Globus pallidus (tissue), 1 donor: ENCODE data around the gene C17orf78.
"Not testable (repeated sequence)": the region's sequence is repeated elsewhere in the genome, so short reads cannot be mapped to it uniquely, and the experiment has no call there.

ENCODE experiments used
- DNase-seq: peaks from one replicate; pipeline ENCODE4 v3.0.0-alpha.2; 2015; ENCODE audit warnings: low spot score

Gene C17orf78

DNA sequence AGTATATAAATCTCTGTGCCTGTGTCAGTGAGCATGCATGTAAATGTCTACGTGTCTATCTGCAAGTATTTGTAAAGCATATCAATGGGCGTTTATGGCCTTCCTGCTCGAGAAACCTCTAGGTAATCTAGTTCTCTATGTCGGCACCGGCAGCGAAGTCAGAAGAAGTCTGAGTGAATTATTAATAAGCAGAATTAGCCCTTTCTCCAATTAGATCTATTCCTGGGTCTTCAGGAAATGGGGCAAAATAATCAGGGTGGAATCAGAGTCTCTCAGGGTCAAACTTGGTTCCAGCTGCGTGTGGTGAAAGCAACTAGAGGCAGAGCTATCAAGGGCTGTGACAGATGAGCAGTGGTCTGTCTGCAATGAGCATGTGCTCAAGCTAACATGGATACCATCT, at the start of gene C17orf78:
Gene C17orf78 (plus strand): TSS at position 280 of the 400 bp plus-strand sequence. CDS start 108 bp downstream, at position 388.
- no peak for DNase-seq

GRCh38 chr17:37327341-37328090, 48.3 kb upstream of the C17orf78 start:
- no peak for DNase-seq

- DNase-seq, result no peak
These were observed 36.9 kb upstream of the C17orf78 start for GRCh38 chr17:37338847-37339246.

GRCh38 chr17:37339321-37339720, 36.5 kb upstream of the C17orf78 start:
- no peak for DNase-seq

DNA sequence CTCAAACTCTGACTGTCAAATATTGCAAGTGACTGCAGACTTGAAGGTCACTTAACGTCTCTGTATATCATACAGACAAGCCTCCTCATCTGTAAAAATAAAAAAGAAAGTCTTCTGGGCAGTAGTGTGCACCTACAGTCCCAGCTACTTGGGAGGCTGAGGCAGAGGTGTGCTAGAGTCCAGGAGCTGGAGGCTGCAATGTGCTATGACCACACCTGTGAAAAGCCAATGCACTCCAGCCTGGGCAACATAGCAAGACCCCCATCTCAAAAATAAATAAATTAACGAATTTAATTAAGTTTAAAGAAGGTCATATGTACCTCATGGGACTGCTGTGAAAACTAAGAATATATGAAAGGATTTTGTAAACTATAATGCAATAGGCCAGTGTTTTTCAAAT, 35.0 kb upstream of the C17orf78 start:
- DNase-seq, result no peak

- DNase-seq, result no peak
These were observed 33.2 kb upstream of the C17orf78 start for GRCh38 chr17:37342589-37342988.

DNA sequence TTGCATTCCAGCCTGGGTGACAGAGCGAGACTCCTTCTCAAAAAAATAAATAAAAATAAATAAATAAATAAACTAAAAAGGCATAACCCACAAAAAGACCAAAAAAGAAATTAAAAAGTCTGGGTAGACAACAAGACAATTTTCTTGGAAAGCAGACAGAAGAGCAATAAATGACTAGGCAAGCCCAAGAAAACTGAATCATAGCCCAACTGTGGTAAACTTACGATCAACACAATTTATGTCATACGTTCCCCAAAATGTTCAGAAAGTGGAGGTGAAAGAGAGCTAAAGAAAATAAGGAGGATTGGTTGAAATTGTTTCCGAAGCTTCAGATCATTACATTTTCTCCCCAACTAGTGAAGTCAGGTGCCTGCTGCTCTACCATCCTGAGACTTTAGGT, 31.3 kb upstream of the C17orf78 start:
- DNase-seq, result no peak

GRCh38 chr17:37346863-37347402, 28.9 kb upstream of the C17orf78 start:
- DNase-seq, result not testable (repeated sequence)

- not testable (repeated sequence) for DNase-seq
These were observed 18.8 kb upstream of the C17orf78 start for GRCh38 chr17:37356796-37357569.

- peak; percentile 60 for DNase-seq
These were observed 17.5 kb upstream of the C17orf78 start for GRCh38 chr17:37358098-37358829.

DNA sequence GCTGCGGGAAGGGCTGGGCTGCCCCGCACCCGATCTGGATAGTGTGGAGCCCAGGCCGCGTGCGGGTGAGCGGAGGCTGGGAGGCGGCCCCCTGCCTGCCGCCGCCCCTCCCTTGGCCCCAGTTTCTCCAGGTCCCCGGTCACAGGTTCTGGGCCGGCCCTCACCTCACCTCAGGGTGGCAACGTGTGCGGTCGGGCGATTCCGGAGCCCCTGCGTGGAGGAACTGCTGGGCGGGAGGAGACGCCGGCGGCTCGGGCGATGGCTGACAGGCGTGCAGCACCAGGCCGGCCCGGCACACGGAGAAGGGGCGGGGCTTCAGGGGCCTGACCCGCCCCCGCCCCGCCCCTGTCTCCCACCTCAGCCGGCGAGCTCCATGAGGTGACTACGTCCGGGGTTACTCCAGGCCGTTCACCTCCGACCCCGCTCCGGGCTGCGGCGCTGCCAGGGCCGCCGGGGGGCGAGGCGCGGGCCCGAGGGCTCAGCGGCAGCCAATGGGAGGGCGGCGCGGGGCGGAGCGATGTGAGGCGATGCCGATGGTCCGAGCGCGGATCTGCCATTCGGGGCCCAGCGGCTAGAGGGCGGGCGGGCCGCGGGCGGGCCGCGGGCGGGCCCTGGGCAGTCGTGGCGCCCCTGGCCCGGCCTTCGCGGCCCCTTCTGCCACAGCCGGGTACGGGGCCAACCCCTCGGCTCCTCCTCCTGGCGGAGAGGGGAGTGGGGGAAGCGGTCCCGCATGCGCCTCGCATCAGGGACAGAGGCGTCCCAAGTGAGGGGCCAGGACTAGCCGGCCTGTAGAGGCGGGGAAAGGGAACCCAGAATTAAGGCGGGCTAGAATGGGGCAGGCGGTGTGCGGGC, 16.7 kb upstream of the C17orf78 start:
- DNase-seq, result peak; percentile 95

DNA sequence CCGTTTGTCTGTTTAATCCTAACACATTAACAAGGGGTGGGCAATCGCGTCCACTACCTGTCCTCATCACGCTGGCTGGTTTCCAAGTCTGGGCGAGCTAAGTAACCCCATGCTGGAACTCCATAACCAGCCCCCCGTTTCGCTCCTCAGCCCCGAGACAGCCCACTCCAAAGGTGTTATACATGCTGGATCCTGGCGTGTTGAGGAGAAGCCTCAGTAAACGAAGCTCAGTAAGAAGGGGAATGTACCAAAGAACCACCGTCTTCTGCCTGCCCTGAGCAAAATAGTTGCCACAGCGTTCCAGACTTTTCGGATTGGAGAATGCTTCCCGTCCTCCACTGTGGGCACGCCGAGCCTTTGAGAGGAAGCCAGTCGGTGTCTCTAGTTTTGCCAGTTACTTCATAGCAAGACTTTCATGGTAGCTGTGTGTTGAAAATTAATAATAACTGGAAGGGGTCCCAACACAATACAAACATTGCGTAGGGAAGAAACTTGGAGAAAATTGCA, 16.1 kb upstream of the C17orf78 start:
- DNase-seq, result no peak

DNA sequence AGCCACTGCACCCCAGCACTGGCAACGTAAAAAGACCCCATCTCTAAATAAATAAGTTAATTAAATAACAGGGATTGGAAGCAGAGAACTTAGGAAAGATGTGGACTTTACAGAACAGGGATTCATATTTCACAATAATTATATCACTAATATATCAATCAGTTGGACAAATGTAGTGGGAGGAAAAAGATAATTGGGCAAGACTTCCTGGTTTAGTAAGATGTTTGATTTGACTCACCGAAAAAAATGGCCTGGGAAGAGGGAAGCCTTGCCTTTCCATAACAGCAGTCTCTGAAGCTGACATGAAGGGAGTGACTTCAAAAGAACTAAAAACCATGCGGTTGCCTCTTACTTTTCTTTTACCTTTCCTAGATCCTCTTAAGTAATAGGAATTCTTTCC, 15.2 kb upstream of the C17orf78 start:
- DNase-seq, result no peak

- no peak for DNase-seq
These were observed 14.2 kb upstream of the C17orf78 start for GRCh38 chr17:37361543-37361942.

DNA sequence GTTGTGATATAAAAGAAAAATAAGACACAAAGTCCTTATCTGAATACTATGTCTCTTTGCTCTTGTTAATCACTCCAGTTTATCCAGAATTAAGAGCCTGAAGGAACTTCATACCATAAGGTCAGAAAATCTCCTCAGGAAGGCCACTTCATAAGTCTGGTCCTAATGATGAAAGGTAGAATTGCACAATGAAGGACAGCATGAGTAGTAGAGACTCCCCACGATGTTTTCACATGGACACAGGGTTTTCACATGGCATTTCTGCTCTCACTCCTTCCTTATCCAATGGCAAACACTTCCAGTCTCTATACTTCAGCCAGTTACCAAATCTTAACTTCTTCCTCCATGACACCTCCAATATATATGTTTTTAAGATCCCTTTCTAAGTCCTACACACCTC, 10.2 kb upstream of the C17orf78 start:
- DNase-seq, result no peak

GRCh38 chr17:37368577-37368976, 7.2 kb upstream of the C17orf78 start:
- no peak for DNase-seq

DNA sequence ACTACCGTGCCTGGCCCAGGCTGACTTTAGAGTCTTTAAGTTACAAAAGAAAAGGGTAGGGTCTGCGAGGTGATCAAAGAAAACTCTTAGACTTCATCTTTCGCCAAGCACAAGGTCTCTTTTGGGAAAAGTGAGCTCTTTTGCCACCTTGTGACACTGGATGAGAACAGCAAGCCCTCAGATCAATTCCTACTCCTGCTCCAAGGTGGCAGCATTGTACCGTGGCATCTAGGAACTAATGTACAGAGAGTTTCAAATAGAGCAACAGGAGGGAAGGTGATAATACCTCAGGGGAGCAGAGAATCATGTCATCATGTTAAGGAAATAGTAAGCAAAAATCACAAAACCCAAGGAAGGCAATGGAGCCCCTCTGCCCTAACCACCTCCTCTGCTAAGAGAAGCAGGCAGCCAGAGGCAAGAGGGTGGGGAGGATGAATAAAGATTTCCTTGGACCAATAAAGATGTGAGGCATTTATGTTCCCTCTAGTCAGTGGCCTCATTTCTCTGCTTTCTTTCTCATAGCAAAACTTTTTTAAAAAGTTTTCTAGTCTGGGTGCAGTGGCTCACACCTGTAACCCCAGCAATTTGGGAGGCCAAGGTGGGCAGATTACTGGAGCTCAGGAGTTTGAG, 2.1 kb upstream of the C17orf78 start:
- DNase-seq, result peak; percentile 71

- DNase-seq, result no peak
These were observed 6.3 kb downstream of the C17orf78 start for GRCh38 chr17:37382056-37382455.

DNA sequence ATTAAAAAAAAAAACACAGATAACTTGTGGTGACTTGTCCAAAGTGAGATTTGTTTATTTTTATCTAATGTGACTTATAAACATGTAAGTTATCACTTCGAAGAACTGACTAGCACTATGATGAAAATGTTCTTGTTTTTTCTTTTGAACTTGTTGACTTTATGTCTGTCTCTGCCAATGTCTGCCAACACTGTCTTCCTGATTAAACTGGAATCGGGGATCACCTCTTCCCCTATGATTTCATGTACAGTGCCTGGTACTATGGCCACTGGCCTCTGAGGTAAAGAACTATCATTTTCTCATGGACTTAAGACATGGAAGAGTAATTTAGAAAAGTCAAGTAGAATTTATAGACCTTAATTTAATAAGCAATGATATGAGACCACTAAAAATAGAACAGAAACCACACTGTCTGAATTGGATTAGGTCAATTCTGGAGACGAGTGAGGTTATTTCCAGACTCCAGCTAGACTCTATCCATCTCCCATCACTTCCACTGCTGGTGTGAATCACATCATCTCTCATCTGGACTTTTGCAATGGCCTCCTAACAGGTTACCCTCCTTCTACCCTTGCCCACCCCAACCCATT, 8.9 kb downstream of the C17orf78 start:
- no peak for DNase-seq

GRCh38 chr17:37385474-37385990, 9.7 kb downstream of the C17orf78 start:
- DNase-seq, result no peak
